Endothelial cell (in vitro differentiated cells): ENCODE results near the gene PLA2G2C. TPM values are rescaled to one million over a fixed set of nuclear protein-coding genes. Genes with fewer than 3 reads are reported as not detected.

ENCODE experiments used
- DNase-seq: peaks from one replicate; pipeline ENCODE4 v3.0.0; 2021; ENCODE audit warnings: low spot score
- H3K27ac Mint-ChIP-seq: one replicate; pipeline ENCODE4 v1.8.0; 2021; ENCODE audit warnings: mixed read lengths, inconsistent platforms; ENCODE audit not compliant: unreplicated experiment
- H3K27me3 Mint-ChIP-seq: one replicate; pipeline ENCODE4 v1.8.0; 2021; ENCODE audit warnings: mild to moderate bottlenecking, moderate library complexity, mixed read lengths, inconsistent platforms; ENCODE audit not compliant: unreplicated experiment
- H3K36me3 Mint-ChIP-seq: one replicate; pipeline ENCODE4 v1.8.0; 2021; ENCODE audit warnings: mild to moderate bottlenecking, low read depth, mixed read lengths, inconsistent platforms; ENCODE audit not compliant: unreplicated experiment
- H3K4me1 Mint-ChIP-seq: one replicate; pipeline ENCODE4 v1.8.0; 2021; ENCODE audit warnings: mild to moderate bottlenecking, mixed read lengths, inconsistent platforms; ENCODE audit not compliant: unreplicated experiment
- H3K4me3 Mint-ChIP-seq: one replicate; pipeline ENCODE4 v1.8.0; 2021; ENCODE audit warnings: mild to moderate bottlenecking, mixed read lengths, inconsistent platforms; ENCODE audit not compliant: unreplicated experiment
- H3K9me3 Mint-ChIP-seq: one replicate; pipeline ENCODE4 v1.8.0; 2021; ENCODE audit warnings: mixed read lengths, inconsistent platforms; ENCODE audit not compliant: unreplicated experiment
- total RNA-seq: library from RNA; stranded (reverse); fragmentation: NEBNext Ultra II Directional; extraction: Animal tissue kit (Norgen Biotek cat#: 25700); gene quantifications from one replicate; pipeline ENCODE4 v1.2.1, GENCODE V29; 2021; ENCODE audit not compliant: unreplicated experiment
- TF ChIP-seq, protein P1 (sequence below): fragments of 200-600 bp; sonication (generic); IDR thresholded peaks from one replicate; pipeline ENCODE4 v1.5.0; 2021; ENCODE audit warnings: antibody characterized with exemption; ENCODE audit not compliant: unreplicated experiment

Gene PLA2G2C
- total RNA-seq, 1 donor from 2014 or later = not detected

DNA sequence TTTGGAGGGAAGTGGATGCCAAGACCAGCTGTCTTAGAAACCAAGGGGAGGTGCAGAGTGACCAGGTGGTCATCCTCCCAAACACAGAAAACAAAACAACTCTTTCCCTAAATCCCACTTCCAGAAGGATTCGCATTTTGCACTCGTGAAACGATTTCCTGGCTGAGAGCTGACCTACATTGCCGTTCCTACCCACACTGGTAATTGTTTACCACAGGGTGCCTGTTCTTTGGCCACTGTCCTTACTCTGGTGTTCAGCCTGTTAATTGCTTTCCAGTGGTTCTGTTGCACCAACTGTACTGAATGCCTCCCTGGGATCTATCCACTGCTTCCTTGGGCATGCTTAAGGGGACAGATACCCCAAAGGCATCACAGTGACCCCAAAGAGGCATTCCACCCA, 23.2 kb upstream of the PLA2G2C start:
- H3K4me1 Mint-ChIP-seq = no peaks in the 10 kb centered on the region
- DNase-seq = no peak
- H3K36me3 Mint-ChIP-seq = no peaks in the 10 kb centered on the region
- no peak overlapping the region for H3K27ac Mint-ChIP-seq
- TF ChIP-seq, protein P1, sequence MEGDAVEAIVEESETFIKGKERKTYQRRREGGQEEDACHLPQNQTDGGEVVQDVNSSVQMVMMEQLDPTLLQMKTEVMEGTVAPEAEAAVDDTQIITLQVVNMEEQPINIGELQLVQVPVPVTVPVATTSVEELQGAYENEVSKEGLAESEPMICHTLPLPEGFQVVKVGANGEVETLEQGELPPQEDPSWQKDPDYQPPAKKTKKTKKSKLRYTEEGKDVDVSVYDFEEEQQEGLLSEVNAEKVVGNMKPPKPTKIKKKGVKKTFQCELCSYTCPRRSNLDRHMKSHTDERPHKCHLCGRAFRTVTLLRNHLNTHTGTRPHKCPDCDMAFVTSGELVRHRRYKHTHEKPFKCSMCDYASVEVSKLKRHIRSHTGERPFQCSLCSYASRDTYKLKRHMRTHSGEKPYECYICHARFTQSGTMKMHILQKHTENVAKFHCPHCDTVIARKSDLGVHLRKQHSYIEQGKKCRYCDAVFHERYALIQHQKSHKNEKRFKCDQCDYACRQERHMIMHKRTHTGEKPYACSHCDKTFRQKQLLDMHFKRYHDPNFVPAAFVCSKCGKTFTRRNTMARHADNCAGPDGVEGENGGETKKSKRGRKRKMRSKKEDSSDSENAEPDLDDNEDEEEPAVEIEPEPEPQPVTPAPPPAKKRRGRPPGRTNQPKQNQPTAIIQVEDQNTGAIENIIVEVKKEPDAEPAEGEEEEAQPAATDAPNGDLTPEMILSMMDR = no peak
- no peak overlapping the region for H3K4me3 Mint-ChIP-seq
- H3K27me3 Mint-ChIP-seq = peaks cover 3% of the 10 kb centered on the region
- no peaks in the 10 kb centered on the region for H3K9me3 Mint-ChIP-seq

DNA sequence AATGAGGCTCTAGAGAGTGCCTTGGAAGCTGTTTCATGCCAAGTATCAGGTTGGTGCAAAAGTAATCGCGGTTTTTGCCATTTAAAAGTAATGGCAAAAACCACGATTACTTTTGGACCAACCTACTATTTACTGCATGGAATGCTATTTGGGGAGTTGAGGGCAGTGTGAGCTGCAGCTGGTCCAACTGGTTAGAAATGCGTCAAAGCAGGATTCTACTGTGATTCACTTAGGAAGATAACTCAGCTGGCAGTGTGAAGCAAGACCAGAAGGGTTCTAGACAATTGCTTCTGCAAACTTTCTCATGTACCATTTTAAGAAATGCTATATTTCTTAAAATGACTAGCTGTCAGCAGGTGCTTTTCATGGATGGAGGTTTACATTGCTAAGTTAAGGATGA, 21.2 kb upstream of the PLA2G2C start:
- no peaks in the 10 kb centered on the region for H3K4me1 Mint-ChIP-seq
- H3K36me3 Mint-ChIP-seq = no peaks in the 10 kb centered on the region
- DNase-seq = no peak
- no peak overlapping the region for H3K4me3 Mint-ChIP-seq
- H3K27me3 Mint-ChIP-seq = peaks cover 3% of the 10 kb centered on the region
- TF ChIP-seq, protein P1 = no peak
- no peak overlapping the region for H3K27ac Mint-ChIP-seq
- H3K9me3 Mint-ChIP-seq = no peaks in the 10 kb centered on the region

DNA sequence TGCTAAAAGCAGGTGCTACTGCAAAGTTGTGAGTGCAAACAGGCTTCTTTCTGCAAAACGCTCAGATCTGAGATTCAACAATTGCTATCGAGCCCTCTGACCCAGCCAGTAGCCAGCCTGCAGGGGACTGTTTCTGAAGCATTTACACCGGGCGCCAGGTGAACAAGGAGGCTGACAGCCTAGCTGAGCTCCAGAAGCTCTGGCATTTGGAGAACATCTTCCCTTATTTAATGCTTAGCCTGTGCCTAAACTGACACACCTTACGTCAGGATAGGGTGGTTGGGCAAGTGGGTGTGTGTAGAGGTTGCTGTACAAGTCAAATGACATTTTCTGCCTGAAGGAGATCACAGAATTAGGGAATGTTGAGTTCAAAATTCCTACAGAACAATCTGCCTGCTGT, 15.8 kb upstream of the PLA2G2C start:
- Mint-ChIP-seq H3K9me3 (no peaks in the 10 kb centered on the region), H3K36me3 (no peaks in the 10 kb centered on the region), H3K27me3 (no peaks in the 10 kb centered on the region), H3K4me1 (peaks cover 6% of the 10 kb centered on the region), H3K4me3 (no peak overlapping the region), H3K27ac (no peak overlapping the region)
- TF ChIP-seq, protein P1 = no peak
- DNase-seq = no peak

DNA sequence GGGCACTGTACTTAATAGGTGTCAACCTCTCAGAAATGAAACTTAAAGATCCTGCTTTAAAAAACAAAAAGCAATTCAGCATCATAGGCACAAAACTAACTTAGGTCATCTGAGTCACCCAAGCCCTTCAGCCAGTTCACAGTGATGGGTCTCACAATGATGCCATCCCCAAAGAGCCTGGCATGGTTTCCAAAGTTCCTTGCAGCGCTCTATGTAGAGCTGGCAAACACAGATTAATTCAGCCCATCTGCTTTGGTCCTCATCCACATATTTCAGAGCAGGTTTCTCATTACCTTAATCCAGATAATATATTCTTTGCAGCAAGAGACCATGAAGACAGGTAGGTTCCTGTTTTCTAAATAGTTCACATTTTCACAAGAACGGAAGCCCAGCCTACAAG, 14.6 kb upstream of the PLA2G2C start:
- TF ChIP-seq, protein P1 = no peak
- no peaks in the 10 kb centered on the region for H3K9me3 Mint-ChIP-seq
- peaks cover 6% of the 10 kb centered on the region for H3K4me1 Mint-ChIP-seq
- no peaks in the 10 kb centered on the region for H3K36me3 Mint-ChIP-seq
- no peak overlapping the region for H3K27ac Mint-ChIP-seq
- DNase-seq = no peak
- H3K27me3 Mint-ChIP-seq = peaks cover 2% of the 10 kb centered on the region
- no peak overlapping the region for H3K4me3 Mint-ChIP-seq

DNA sequence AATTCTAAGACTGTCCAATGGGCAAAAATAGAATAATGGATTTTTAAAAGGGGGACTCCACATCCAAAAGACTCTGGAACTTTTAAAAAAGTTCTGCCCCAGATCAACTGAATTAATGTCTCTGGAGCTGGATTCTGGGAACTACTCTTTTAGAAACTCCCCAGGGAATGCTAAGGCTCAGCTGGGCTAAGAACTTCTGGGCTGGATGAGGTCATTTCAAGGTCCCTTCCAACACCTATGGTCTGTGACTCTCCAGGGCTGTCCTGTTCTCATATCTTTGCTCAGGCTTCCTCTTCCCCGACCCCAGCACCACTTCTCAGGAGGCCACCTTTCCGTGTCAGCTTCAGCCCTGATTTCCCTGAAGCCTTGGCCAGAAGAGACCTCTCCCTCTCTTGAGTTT, 13.5 kb upstream of the PLA2G2C start:
- Mint-ChIP-seq H3K4me1 (peaks cover 6% of the 10 kb centered on the region), H3K4me3 (no peak overlapping the region), H3K9me3 (no peaks in the 10 kb centered on the region), H3K27me3 (peaks cover 2% of the 10 kb centered on the region), H3K27ac (no peak overlapping the region), H3K36me3 (no peaks in the 10 kb centered on the region)
- no peak for DNase-seq
- TF ChIP-seq, protein P1 = no peak
